HepG2 (cell line): ENCODE results near the gene BTBD1. TPM values are rescaled to one million over a fixed set of nuclear protein-coding genes. Genes with fewer than 3 reads are reported as not detected.

ENCODE experiments used
- ATAC-seq: fragments of 200-7000 bp; cut with Tn5 transposase; 3 replicates; pipeline ENCODE4 v1.9.1; 2020; ENCODE audit warnings: mild to moderate bottlenecking, moderate library complexity
- BruUV-seq: library from RNA; stranded (reverse); fragments of 400-500 nt; replicated peaks from 2 replicates; lab custom pipeline; 2021; lab: Mats Ljungman, UMichigan
- CTCF ChIA-PET: fragments of 300-600 bp; formaldehyde crosslinking; extraction: SDS; loops from one replicate; lab custom pipeline; 2021; ENCODE audit warnings: low total read pairs, inconsistent platforms, low intra/inter-chr PET ratio; lab: Yijun Ruan, JAX
- POLR2A ChIA-PET: fragments of 350-600 bp; sonication (Branson Sonifier 250); formaldehyde crosslinking; loops from one replicate; lab custom pipeline; 2020; ENCODE audit warnings: antibody characterized with exemption, inconsistent platforms; lab: Yijun Ruan, JAX
- DNase-seq: peaks from one replicate; pipeline ENCODE4 v3.0.0-alpha.2; 2015; ENCODE audit warnings: low spot score
- FAIRE-seq: peaks from 3 replicates; lab custom pipeline; 2011; peaks lifted over from hg19 to GRCh38; lab: Jason Lieb, UNC
- H2AFZ ChIP-seq: one replicate; pipeline ENCODE4 v1.6.1; 2011; ENCODE audit warnings: low read length, inconsistent platforms
- H3K27ac ChIP-seq: fragments of 300-600 bp; 3 replicates; pipeline ENCODE4 v1.8.0; 2011; ENCODE audit warnings: mixed run types, mild to moderate bottlenecking, mixed read lengths, low read length, inconsistent platforms; ENCODE audit not compliant: insufficient read depth; ENCODE audit errors: extremely low read length
- H3K27me3 ChIP-seq, 2 experiments: fragments of 200-600 bp in 1 of 2; 2 replicates in 1 of 2; 3 replicates in 1 of 2; pipeline versions ENCODE4 v1.6.0 to v1.8.0; 2011; ENCODE audit warnings: low read length in 2 of 2, mild to moderate bottlenecking in 2 of 2, moderate library complexity in 2 of 2, inconsistent platforms in 1 of 2; ENCODE audit not compliant: insufficient read depth in 2 of 2, control insufficient read depth in 1 of 2
- H3K36me3 ChIP-seq, 2 experiments: fragments of 200-600 bp in 1 of 2; replicated peaks in 1 of 2; 2 replicates in 1 of 2; 3 replicates in 1 of 2; pipeline versions ENCODE4 v1.5.1 to v1.8.0; 2011; ENCODE audit warnings: low read length in 2 of 2, inconsistent platforms in 1 of 2; ENCODE audit not compliant: insufficient read depth in 2 of 2, control insufficient read depth in 1 of 2
- H3K4me1 ChIP-seq: 2 replicates; pipeline ENCODE4 v1.5.1; 2012; ENCODE audit warnings: low read length, inconsistent platforms; ENCODE audit not compliant: insufficient read depth
- H3K4me2 ChIP-seq: 2 replicates; pipeline ENCODE4 v1.6.0; 2011; ENCODE audit warnings: low read depth, low read length, inconsistent platforms
- H3K4me3 ChIP-seq, 3 experiments: fragments of 200-600 bp in 1 of 3; sonication (generic), shearing (Covaris generic) in 1 of 3; replicated peaks in 1 of 3; 2 replicates each; pipeline ENCODE4 v1.5.1; 2011 to 2016; ENCODE audit warnings: low read length in 3 of 3, inconsistent platforms in 2 of 3, low read depth in 2 of 3, mild to moderate bottlenecking in 2 of 3, control low read depth in 1 of 3, mixed read lengths in 1 of 3; ENCODE audit not compliant: insufficient read depth in 1 of 3
- H3K79me2 ChIP-seq: one replicate; pipeline ENCODE4 v1.6.1; 2011; ENCODE audit warnings: low read length, inconsistent platforms; ENCODE audit not compliant: insufficient read depth
- H3K9ac ChIP-seq: 2 replicates; pipeline ENCODE4 v1.6.0; 2011; ENCODE audit warnings: mild to moderate bottlenecking, low read depth, low read length, inconsistent platforms; ENCODE audit not compliant: insufficient read depth
- H3K9me3 ChIP-seq: 2 replicates; pipeline ENCODE4 v1.5.1; 2012; ENCODE audit warnings: mild to moderate bottlenecking, low read length
- H4K20me1 ChIP-seq: 2 replicates; pipeline ENCODE4 v1.6.0; 2011; ENCODE audit warnings: inconsistent platforms, mild to moderate bottlenecking, low read length, moderate library complexity; ENCODE audit not compliant: insufficient read depth
- EEA1 ChIP-seq: sonication (generic); formaldehyde crosslinking; IDR thresholded peaks from 2 replicates; pipeline ENCODE4 v1.5.1; 2020; ENCODE audit warnings: mild to moderate bottlenecking, missing genetic modification reagents, borderline replicate concordance
- ELF3 ChIP-seq: IDR thresholded peaks from 2 replicates; pipeline ENCODE4 v1.6.1; 2016; ENCODE audit warnings: missing genetic modification reagents, missing compliant biosample characterization
- PBX2 ChIP-seq: IDR thresholded peaks from 2 replicates; pipeline ENCODE4 v1.6.1; 2016; ENCODE audit warnings: control low read depth
- RBM22 ChIP-seq: fragments of 200-400 bp; formaldehyde crosslinking; optimal IDR thresholded peaks from 2 replicates; pipeline ENCODE3; 2017; ENCODE audit warnings: mild to moderate bottlenecking, low read length, moderate library complexity
- SAFB2 ChIP-seq: sonication (generic); formaldehyde crosslinking; IDR thresholded peaks from 2 replicates; pipeline ENCODE4 v1.5.1; 2020; ENCODE audit warnings: missing genetic modification reagents, low read depth, mild to moderate bottlenecking, borderline replicate concordance
- SALL2 ChIP-seq: sonication (generic); formaldehyde crosslinking; IDR thresholded peaks from 2 replicates; pipeline ENCODE4 v1.8.1; 2023; ENCODE audit warnings: mild to moderate bottlenecking, missing genetic modification reagents, inconsistent platforms
- SATB2 ChIP-seq: sonication (generic); formaldehyde crosslinking; IDR thresholded peaks from 2 replicates; pipeline ENCODE4 v1.5.0; 2020; ENCODE audit warnings: missing genetic modification reagents
- SSRP1 ChIP-seq: IDR thresholded peaks from 2 replicates; pipeline ENCODE4 v1.6.1; 2016; ENCODE audit warnings: control low read depth
- SUZ12 ChIP-seq: fragments of 150-350 bp; IDR thresholded peaks from 2 replicates; pipeline ENCODE4 v1.6.1; 2014; ENCODE audit warnings: low read depth, low read length
- TARDBP ChIP-seq: sonication (generic); formaldehyde crosslinking; IDR thresholded peaks from 2 replicates; pipeline ENCODE4 v1.8.0; 2022; ENCODE audit warnings: mild to moderate bottlenecking, missing genetic modification reagents
- ZC3H13 ChIP-seq: sonication (generic); formaldehyde crosslinking; IDR thresholded peaks from 2 replicates; pipeline ENCODE4 v1.8.1; 2023; ENCODE audit warnings: mild to moderate bottlenecking, missing genetic modification reagents, moderate library complexity
- ZFX ChIP-seq: sonication (generic); formaldehyde crosslinking; IDR thresholded peaks from 2 replicates; pipeline ENCODE4 v1.4.0; 2020; ENCODE audit warnings: mild to moderate bottlenecking, low read depth, missing genetic modification reagents, moderate library complexity
- ZNF3 ChIP-seq: IDR thresholded peaks from 2 replicates; pipeline ENCODE4 v1.7.0; 2017; ENCODE audit warnings: inconsistent platforms
- ZNF431 ChIP-seq: sonication (generic); formaldehyde crosslinking; IDR thresholded peaks from 2 replicates; pipeline ENCODE4 v1.9.0; 2022; ENCODE audit warnings: missing genetic modification reagents, low read depth, mild to moderate bottlenecking, borderline replicate concordance
- ZNF547 ChIP-seq: sonication (generic); formaldehyde crosslinking; IDR thresholded peaks from 2 replicates; pipeline ENCODE4 v1.5.1; 2020; ENCODE audit warnings: mild to moderate bottlenecking, missing genetic modification reagents
- ZNF549 ChIP-seq: sonication (generic); formaldehyde crosslinking; IDR thresholded peaks from 2 replicates; pipeline ENCODE4 v1.5.0; 2020; ENCODE audit warnings: missing genetic modification reagents
- ZNF562 ChIP-seq: sonication (generic); formaldehyde crosslinking; IDR thresholded peaks from 2 replicates; pipeline ENCODE4 v1.8.0; 2022; ENCODE audit warnings: missing genetic modification reagents, borderline replicate concordance
- ZNF580 ChIP-seq: IDR thresholded peaks from 2 replicates; pipeline ENCODE4 v1.6.1; 2016; ENCODE audit warnings: low read depth, borderline replicate concordance
- ZNF670 ChIP-seq: sonication (generic); formaldehyde crosslinking; IDR thresholded peaks from 2 replicates; pipeline ENCODE4 v1.8.0; 2022; ENCODE audit warnings: mild to moderate bottlenecking, missing genetic modification reagents, borderline replicate concordance
- ZNF780A ChIP-seq: sonication (generic); formaldehyde crosslinking; IDR thresholded peaks from 2 replicates; pipeline ENCODE4 v1.8.0; 2022; ENCODE audit warnings: mild to moderate bottlenecking, missing genetic modification reagents, moderate library complexity
- WGBS: methylation state at CpG from one replicate; pipeline ENCODE4 v1.1.6; 2017; ENCODE audit warnings: low lambda C conversion rate; 5-methylcytosine and 5-hydroxymethylcytosine counted together
- in situ Hi-C: cut with HindIII; loops from 2 replicates; pipeline ENCODE4 v1.10.0; 2017; ENCODE audit warnings: low pct_unique_long_range_greater_than_20kb; ENCODE audit not compliant: extremely low pct_ligation_motif_present
- intact Hi-C: fragments of 100-400 bp; cut with micrococcal nuclease; formaldehyde crosslinking; loops from one replicate; pipeline ENCODE4 v1.10.0; 2022; ENCODE audit not compliant: unreplicated experiment
- polyA plus RNA-seq, 8 experiments: library from polyadenylated mRNA; depleted of rRNA in 3 of 8; stranded (reverse) in 7 of 8; unstranded in 1 of 8; fragments of >200 nt; fragmentation: Illumina TruSeq in 4 of 8; extraction: Trizol in 4 of 8; gene quantifications; 2 replicates each; pipeline versions ENCODE4 v1.2.1 to v1.2.3, GENCODE V29; 2011 to 2016; ENCODE audit warnings: low read depth in 4 of 8, missing spikeins in 1 of 8, mixed read lengths in 1 of 8; ENCODE audit not compliant: insufficient read depth in 1 of 8
- total RNA-seq, 5 experiments: library from RNA; depleted of rRNA; stranded (reverse); fragments of >200 nt; fragmentation: Illumina TruSeq; extraction: Trizol; gene quantifications; 2 replicates each; pipeline ENCODE4 v1.2.3, GENCODE V29; 2016; ENCODE audit warnings: low read depth in 1 of 5

BTBD1 gene
- total and polyA plus RNA-seq, 2 of the 13 experiments (the other 11 are each of a cell fraction or from before 2014, with no cell fraction given): 32.1 to 53.9 TPM

GRCh38 chr15:83016906-83017305 lies 50.1 kb downstream of the BTBD1 start:
- H4K20me1 ChIP-seq: no peaks in the 10 kb centered on the region
- CTCF ChIA-PET: no interaction called here
- DNase-seq: no peak
- H2AFZ ChIP-seq: no peak overlapping the region
- WGBS: 95% methylated on average over 5 of the region's 5 CpGs
- no TSS peak for BruUV-seq
- no peak for TF ChIP-seq SSRP1 (CRISPR knock-in tag)
- TF ChIP-seq, all 625 proteins: peak for 0
- POLR2A ChIA-PET: no interaction called here
- no peak overlapping the region for H3K9ac ChIP-seq
- FAIRE-seq: no peak
- H3K27ac ChIP-seq: no peak overlapping the region
- peaks cover 14% of the 10 kb centered on the region for H3K4me1 ChIP-seq
- no peak overlapping the region for H3K4me2 ChIP-seq
- ATAC-seq: no peak
- H3K79me2 ChIP-seq: no peaks in the 10 kb centered on the region
- H3K9me3 ChIP-seq: no peaks in the 10 kb centered on the region
- H3K27me3 ChIP-seq: no peaks in the 10 kb centered on the region
- intact Hi-C loops: no loop called here
- H3K4me3 ChIP-seq: no peak overlapping the region
- in situ Hi-C loops: loop anchor here (10.0 kb wide), 1 partner anchor 472 kb away; the partner anchor contains the start of gene RPS17
- peaks cover 5 to 28% of the 10 kb centered on the region in 2 experiments; a peak in 4 of 5 replicates for H3K36me3 ChIP-seq

GRCh38 chr15:83015361-83015760 lies 51.7 kb downstream of the BTBD1 start:
- no peak for ATAC-seq
- H2AFZ ChIP-seq: no peak overlapping the region
- intact Hi-C loops (no loop called here), in situ Hi-C loops (loop anchor here (10.0 kb wide), 1 partner anchor 471 kb away; the partner anchor contains the start of gene RPS17)
- no TSS peak for BruUV-seq
- no peaks in the 10 kb centered on the region for H3K9me3 ChIP-seq
- POLR2A ChIA-PET: no interaction called here
- WGBS: 97% methylated on average over 4 of the region's 4 CpGs
- H3K4me3 ChIP-seq: no peak overlapping the region
- no peak for DNase-seq
- no peak for FAIRE-seq
- H3K4me2 ChIP-seq: no peak overlapping the region
- CTCF ChIA-PET: no interaction called here
- H3K27ac ChIP-seq: no peak overlapping the region
- no peaks in the 10 kb centered on the region for H4K20me1 ChIP-seq
- no peaks in the 10 kb centered on the region for H3K27me3 ChIP-seq
- H3K79me2 ChIP-seq: peaks cover 7% of the 10 kb centered on the region
- no peak overlapping the region for H3K9ac ChIP-seq
- peaks cover 2 to 25% of the 10 kb centered on the region in 2 experiments; a peak in 4 of 5 replicates for H3K36me3 ChIP-seq
- peaks cover 21% of the 10 kb centered on the region for H3K4me1 ChIP-seq
- TF ChIP-seq ZNF562 (CRISPR knock-in tag) (no peak), ZC3H13 (CRISPR knock-in tag) (no peak), TARDBP (no peak), ZFX (CRISPR knock-in tag) (no peak), PBX2 (CRISPR knock-in tag) (no peak), RBM22 (no peak), EEA1 (CRISPR knock-in tag) (no peak), ZNF547 (CRISPR knock-in tag) (no peak), ZNF780A (no peak), SATB2 (CRISPR knock-in tag) (no peak), SAFB2 (CRISPR knock-in tag) (no peak), ZNF580 (CRISPR knock-in tag) (no peak), ELF3 (CRISPR knock-in tag) (no peak), ZNF549 (CRISPR knock-in tag) (no peak), ZNF3 (CRISPR knock-in tag) (no peak), SUZ12 (no peak), SALL2 (CRISPR knock-in tag) (no peak), ZNF670 (CRISPR knock-in tag) (no peak), ZNF431 (CRISPR knock-in tag) (no peak)
